WERI-Rb-1 (cell line): Measurements from ENCODE around the gene BEGAIN.

Experiments
- DNase-seq: peaks from one replicate; pipeline ENCODE4 v3.0.0-alpha.2; 2020
- H3K27ac ChIP-seq: fragments of 250-450 bp; sonication (Bioruptor Pico); 2 replicates; pipeline ENCODE4 v1.5.1; 2020; ENCODE audit warnings: mild to moderate bottlenecking, moderate library complexity
- H3K27me3 ChIP-seq: fragments of 250-450 bp; sonication (Bioruptor Pico); 2 replicates; pipeline ENCODE4 v1.5.1; 2021; ENCODE audit warnings: mild to moderate bottlenecking, low read depth, moderate library complexity; ENCODE audit not compliant: insufficient read depth, severe bottlenecking
- H3K36me3 ChIP-seq: fragments of 250-450 bp; sonication (Bioruptor Pico); 2 replicates; pipeline ENCODE4 v1.5.1; 2020; ENCODE audit warnings: mild to moderate bottlenecking, moderate library complexity
- H3K4me3 ChIP-seq: 2 replicates; pipeline ENCODE4 v1.5.1; 2011; ENCODE audit warnings: low read depth, mild to moderate bottlenecking, control low read depth, low read length
- H3K9me3 ChIP-seq: fragments of 250-450 bp; sonication (Bioruptor Pico); 2 replicates; pipeline ENCODE4 v1.5.1; 2021; ENCODE audit warnings: mild to moderate bottlenecking, moderate library complexity; ENCODE audit not compliant: severe bottlenecking
- CTCF ChIP-seq: IDR thresholded peaks from 2 replicates; pipeline ENCODE4 v1.5.1; 2011; ENCODE audit warnings: low read depth, mild to moderate bottlenecking, control low read depth, inconsistent platforms, low read length

Gene BEGAIN

GRCh38 chr14:100569734-100570286 lies 17.4 kb downstream of the BEGAIN start:
- no peak overlapping the region for H3K27ac ChIP-seq
- no peaks in the 10 kb centered on the region for H3K36me3 ChIP-seq
- TF ChIP-seq CTCF, result no peak
- no peak for DNase-seq
- no peaks in the 10 kb centered on the region for H3K9me3 ChIP-seq
- peaks cover 20% of the 10 kb centered on the region for H3K27me3 ChIP-seq
- H3K4me3 ChIP-seq, result no peak overlapping the region

DNA sequence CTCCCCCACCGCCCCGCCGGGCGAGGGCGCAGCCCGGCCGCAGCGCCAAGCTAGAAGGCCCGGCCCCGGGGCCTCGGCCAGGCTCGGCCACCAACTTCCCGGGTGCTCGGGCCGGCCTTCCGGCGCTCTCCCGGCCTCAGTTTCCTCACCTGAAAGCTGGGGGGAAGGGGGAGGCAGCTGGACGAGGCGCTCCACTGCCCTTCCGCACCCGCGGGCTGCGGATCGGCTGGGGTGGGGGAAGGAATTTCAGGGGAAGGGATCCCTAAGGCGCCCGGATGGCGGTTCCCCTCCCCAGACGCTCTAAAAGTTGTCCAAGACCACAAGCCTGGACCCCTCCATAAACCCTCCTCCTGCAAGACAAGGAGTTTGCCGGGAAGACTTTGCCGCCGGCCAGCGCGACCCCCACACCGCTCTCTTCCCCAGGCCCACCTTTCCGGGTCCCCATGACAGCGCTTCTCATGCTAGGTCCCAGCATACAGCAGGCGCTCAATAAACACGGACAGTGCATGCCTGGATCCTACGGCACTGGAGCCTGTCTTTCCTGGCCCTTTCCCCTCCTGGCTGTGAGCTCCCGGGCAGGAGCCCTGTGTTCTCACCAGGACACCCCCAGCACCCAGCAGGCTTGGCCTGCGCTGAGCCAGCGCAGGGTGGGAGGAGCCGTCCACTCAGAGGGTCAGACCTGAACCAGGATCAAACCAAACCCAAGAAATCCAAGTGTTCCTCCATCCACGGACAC lies 18.1 kb downstream of the BEGAIN start:
- H3K27ac ChIP-seq, result no peak overlapping the region
- DNase-seq, result no peak
- peaks cover 20% of the 10 kb centered on the region for H3K27me3 ChIP-seq
- H3K9me3 ChIP-seq, result no peaks in the 10 kb centered on the region
- TF ChIP-seq CTCF, result no peak
- H3K4me3 ChIP-seq, result peak overlapping the region; percentile 40; the same call in 1 of the 2 replicates
- no peaks in the 10 kb centered on the region for H3K36me3 ChIP-seq

DNA sequence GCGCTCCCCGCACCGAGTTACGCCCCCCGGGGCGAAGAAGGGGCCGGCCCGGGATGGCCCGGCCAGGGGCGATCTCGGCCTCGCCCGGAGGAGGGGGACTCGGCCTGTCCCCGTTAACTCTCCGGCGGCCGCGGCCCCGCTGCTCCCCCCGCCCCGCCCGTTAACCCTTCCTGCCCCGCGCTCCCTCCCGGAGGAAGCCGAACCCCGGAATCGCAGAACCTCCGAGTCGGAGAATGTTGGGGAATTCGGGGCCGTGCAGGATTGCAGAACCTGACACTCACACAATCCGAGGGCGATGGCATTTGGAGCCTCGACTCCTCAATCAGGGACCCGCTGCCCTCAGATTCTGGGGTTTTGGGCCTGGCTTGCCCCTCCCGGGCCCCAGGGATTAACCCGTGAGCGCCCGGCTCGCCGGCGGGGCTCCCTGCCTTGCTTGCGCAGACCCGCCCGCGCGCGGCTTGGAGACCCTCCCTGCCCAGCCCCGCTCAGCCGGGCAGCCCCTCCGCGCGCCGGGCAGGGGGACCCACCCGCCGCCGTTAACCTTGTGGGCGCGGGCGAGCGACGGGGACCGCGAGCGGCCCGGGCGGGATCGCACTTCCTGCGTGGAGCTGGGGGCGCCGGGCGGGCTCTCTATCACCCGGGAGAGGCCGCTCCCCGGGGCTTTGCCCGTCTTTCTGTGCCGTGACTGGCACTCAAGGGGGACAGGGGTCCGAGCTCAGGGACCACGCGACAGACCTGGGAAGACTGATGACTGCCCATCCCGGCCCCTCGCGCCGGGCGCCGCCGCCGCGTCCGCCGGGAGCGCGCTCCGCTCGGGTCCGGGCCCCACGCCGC lies 18.8 kb downstream of the BEGAIN start:
- DNase-seq, result no peak
- H3K27ac ChIP-seq, result no peak overlapping the region
- H3K27me3 ChIP-seq, result peaks cover 20% of the 10 kb centered on the region
- peak overlapping the region; percentile 40 for H3K4me3 ChIP-seq
- H3K9me3 ChIP-seq, result no peaks in the 10 kb centered on the region
- H3K36me3 ChIP-seq, result no peaks in the 10 kb centered on the region
- no peak for TF ChIP-seq CTCF

DNA sequence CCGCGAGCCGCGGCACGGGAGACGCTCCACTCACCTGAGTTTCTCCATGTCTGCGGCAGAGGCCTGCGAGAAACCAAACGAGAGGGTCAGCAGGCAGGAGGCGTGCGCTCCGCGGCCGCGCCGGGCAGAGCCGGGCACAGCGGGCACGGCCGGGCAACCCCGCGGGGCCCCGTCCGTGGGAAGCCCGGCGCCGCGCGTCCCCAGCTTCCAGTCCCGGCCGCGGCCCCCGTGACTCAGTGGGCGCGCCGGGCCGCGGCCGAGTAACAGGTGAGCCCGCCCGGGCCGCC lies 19.4 kb downstream of the BEGAIN start:
- Histone ChIP-seq H3K36me3 (no peaks in the 10 kb centered on the region), H3K27ac (no peak overlapping the region), H3K9me3 (no peaks in the 10 kb centered on the region), H3K4me3 (peak overlapping the region; percentile 40; the same call in 1 of the 2 replicates), H3K27me3 (peaks cover 20% of the 10 kb centered on the region)
- no peak for DNase-seq
- no peak for TF ChIP-seq CTCF

DNA sequence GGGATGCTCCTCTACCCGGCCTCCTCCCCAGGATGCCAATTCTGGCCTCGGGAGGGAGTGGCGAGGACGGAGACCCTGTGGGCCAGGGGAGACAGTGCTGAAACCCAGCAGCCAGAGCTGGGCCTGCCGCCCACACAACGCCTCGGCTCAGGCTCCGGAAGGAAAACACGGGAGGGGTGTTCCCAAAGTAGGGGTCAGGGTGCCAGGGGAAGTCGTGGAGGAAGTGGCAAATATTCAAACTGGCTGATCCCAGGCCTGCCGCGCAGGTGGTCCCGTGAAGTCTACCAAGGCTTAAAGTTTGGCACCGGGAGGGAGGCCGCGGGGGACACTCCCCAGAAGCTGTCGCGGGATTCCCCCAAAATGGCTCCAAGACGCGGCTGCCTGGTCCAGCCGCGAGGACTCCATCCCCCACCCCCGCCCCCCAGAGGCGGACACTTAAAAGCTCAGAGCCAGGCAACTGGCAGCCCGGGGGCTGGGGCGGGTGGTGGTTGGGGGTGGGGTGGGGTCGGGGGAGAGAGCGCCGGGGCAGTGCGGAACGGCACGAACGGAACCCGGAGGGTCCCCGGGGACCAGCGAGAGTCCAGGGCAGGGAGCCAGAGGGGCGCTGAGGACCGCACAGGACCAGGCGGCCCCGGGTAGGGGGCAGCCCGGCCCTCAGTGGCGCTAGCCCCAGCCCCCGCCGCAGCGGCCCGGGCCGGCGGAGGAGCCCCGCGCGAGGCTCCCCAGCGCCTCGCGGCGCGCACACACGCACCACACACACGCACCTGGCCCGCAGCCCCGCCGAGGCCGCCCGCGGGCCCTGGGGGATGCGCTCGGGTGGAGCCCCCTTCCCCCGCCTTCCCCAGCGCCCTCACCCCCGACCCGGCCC lies 20.0 kb downstream of the BEGAIN start:
- Histone ChIP-seq H3K27me3 (peaks cover 20% of the 10 kb centered on the region), H3K9me3 (no peaks in the 10 kb centered on the region), H3K4me3 (no peak overlapping the region), H3K27ac (no peak overlapping the region), H3K36me3 (no peaks in the 10 kb centered on the region)
- no peak for TF ChIP-seq CTCF
- DNase-seq, result no peak
